Ectodermal cell (in vitro differentiated cells): ENCODE measurements around the gene HSD17B4.
"Not testable (repeated sequence)": the region's sequence is repeated elsewhere in the genome, so short reads cannot be mapped to it uniquely, and the experiment has no call there.

Experiments
- H3K27ac ChIP-seq: 2 replicates; pipeline ENCODE4 v1.7.0; 2013; ENCODE audit warnings: mild to moderate bottlenecking, low read depth, low read length; ENCODE audit not compliant: insufficient read depth, poor library complexity, severe bottlenecking
- H3K27me3 ChIP-seq: 2 replicates; pipeline ENCODE4 v1.7.0; 2013; ENCODE audit warnings: mild to moderate bottlenecking, low read length; ENCODE audit not compliant: insufficient read depth, control insufficient read depth, poor library complexity, severe bottlenecking
- H3K36me3 ChIP-seq: one replicate; pipeline ENCODE4 v1.7.0; 2013; ENCODE audit warnings: low read length; ENCODE audit not compliant: control insufficient read depth, insufficient read depth
- H3K4me1 ChIP-seq: one replicate; pipeline ENCODE4 v1.7.0; 2013; ENCODE audit warnings: low read length; ENCODE audit not compliant: control insufficient read depth, insufficient read depth
- H3K4me3 ChIP-seq: 2 replicates; pipeline ENCODE4 v1.7.0; 2013; ENCODE audit warnings: low read depth, low read length, control low read depth; ENCODE audit not compliant: insufficient read depth
- H3K9me3 ChIP-seq: 2 replicates; pipeline ENCODE4 v1.7.0; 2013; ENCODE audit warnings: mild to moderate bottlenecking, low read length, moderate library complexity; ENCODE audit not compliant: control insufficient read depth
- WGBS, 2 experiments: methylation state at CpG; one replicate each; pipeline ENCODE4 v1.1.7; 2013; ENCODE audit warnings: missing lambda C conversion rate in 2 of 2; 5-methylcytosine and 5-hydroxymethylcytosine counted together

HSD17B4 gene

DNA sequence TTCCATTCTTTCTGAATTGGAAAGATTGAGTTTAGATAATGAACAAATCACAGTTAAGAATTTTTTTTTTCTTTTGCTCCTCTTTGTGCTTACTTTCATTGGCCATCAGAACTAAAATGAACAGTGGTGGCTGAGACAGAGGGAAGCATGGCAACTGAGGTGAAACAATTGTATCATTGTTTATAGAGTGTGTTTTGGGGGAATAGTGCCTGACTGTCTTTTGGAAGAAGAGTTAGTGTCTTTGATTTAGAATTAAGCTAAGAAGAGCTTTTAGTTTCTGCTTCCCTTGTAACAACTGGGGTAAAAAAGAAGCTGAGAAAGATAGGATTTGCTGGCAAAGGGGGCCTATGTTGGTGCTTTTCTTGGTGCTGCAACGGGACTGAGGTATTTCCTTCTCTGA lies 24.0 kb downstream of the HSD17B4 start:
- Histone ChIP-seq H3K9me3 (no peaks in the 10 kb centered on the region), H3K27ac (peak overlapping the region; percentile 83), H3K4me3 (no peak overlapping the region), H3K4me1 (peaks cover 9% of the 10 kb centered on the region), H3K27me3 (no peaks in the 10 kb centered on the region), H3K36me3 (peaks cover 6% of the 10 kb centered on the region)
- 17 to 50% methylated on average over 1 of the region's 1 CpG for WGBS, 2 experiments

- Histone ChIP-seq H3K27ac (no peak overlapping the region), H3K27me3 (no peaks in the 10 kb centered on the region), H3K4me3 (no peak overlapping the region), H3K9me3 (no peaks in the 10 kb centered on the region), H3K36me3 (peaks cover 11% of the 10 kb centered on the region), H3K4me1 (peaks cover 9% of the 10 kb centered on the region)
- 92 to 98% methylated on average over 2 of the region's 3 CpGs for WGBS, 2 experiments
Observed at GRCh38 chr5:119478781-119479180, 26.5 kb downstream of the HSD17B4 start.

DNA sequence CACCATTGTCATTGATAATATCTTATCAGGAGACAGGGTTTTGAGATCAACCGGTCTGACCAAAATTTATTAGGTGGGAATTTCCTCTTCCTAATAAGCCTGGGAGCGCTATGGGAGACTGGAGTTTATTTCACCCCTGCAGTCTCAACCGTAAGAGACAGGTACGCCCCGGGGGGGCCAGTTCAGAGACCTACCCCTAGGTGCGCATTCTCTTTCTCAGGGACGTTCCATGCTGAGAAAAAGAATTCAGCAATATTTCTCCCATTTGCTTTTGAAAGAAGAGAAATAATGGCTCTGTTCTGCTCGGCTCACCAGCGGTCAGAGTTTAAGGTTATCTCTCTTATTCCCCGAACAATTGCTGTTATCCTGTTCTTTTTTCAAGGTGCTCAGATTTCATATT lies 28.3 kb downstream of the HSD17B4 start:
- not testable (repeated sequence) for H3K4me1 ChIP-seq, H3K27ac ChIP-seq, H3K27me3 ChIP-seq, H3K9me3 ChIP-seq, H3K4me3 ChIP-seq
- H3K36me3 ChIP-seq: peaks cover 11% of the 10 kb centered on the region
- WGBS, 2 experiments: 44 to 50% methylated on average over 10 of the region's 10 CpGs

GRCh38 chr5:119483155-119483554 lies 30.9 kb downstream of the HSD17B4 start:
- Histone ChIP-seq H3K9me3 (no peaks in the 10 kb centered on the region), H3K27ac (no peak overlapping the region), H3K36me3 (peaks cover 8% of the 10 kb centered on the region), H3K4me3 (no peak overlapping the region), H3K4me1 (no peaks in the 10 kb centered on the region), H3K27me3 (no peaks in the 10 kb centered on the region)
- 85 to 96% methylated on average over 1 of the region's 1 CpG for WGBS, 2 experiments

DNA sequence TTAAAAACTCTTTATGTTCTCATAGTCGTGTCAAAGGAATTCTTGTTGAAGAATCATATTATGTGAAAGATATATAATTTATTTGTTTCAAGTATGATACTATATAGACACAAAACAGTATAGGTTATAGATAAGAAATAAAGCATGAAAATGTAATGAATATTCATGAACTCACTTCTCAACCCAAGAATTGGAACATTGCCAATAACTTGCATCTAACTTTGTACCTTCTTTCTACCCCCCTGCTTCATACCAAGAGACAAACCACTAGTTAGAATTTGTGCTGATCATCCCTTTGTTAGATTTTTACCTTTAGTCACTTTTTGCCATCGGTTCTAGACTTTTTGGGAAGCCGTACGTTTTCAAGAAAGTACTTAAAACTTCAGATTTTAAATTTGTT lies 32.6 kb downstream of the HSD17B4 start:
- Histone ChIP-seq H3K4me3 (no peak overlapping the region), H3K36me3 (peaks cover 5% of the 10 kb centered on the region), H3K9me3 (no peaks in the 10 kb centered on the region), H3K4me1 (no peaks in the 10 kb centered on the region), H3K27me3 (no peaks in the 10 kb centered on the region), H3K27ac (no peak overlapping the region)
- WGBS, 2 experiments: 95 to 100% methylated on average over 3 of the region's 4 CpGs

DNA sequence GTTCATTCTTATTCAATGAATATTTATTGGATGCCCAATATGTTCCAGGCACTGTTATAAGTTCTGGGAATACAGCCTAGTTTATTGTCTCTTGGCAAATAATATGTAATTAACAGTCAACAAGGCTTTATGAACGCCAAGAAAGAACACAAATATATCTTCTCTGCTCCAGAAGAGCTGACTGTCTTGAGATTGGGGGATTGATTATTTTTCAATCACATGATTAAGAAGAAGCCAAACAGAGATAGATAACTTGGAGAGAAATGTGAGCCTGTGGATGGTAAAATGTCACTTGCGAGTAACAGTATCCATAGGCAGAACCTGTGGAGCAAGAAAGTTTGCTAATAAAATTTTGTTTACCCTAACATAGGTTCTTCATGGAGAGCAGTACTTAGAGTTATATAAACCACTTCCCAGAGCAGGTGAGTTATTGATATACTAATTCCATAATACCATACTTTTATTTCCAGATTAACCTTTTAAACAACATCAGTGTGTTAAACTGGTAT lies 49.4 kb downstream of the HSD17B4 start:
- H3K27me3 ChIP-seq: no peaks in the 10 kb centered on the region
- peaks cover 6% of the 10 kb centered on the region for H3K9me3 ChIP-seq
- H3K27ac ChIP-seq: no peak overlapping the region
- H3K36me3 ChIP-seq: peaks cover 13% of the 10 kb centered on the region
- H3K4me3 ChIP-seq: no peak overlapping the region
- 93 to 100% methylated on average over 1 to 2 of the region's 2 CpGs for WGBS, 2 experiments
- H3K4me1 ChIP-seq: no peaks in the 10 kb centered on the region

- WGBS, 2 experiments: 81 to 87% methylated on average over 4 of the region's 4 CpGs
- H3K27me3 ChIP-seq, H3K9me3 ChIP-seq, H3K4me1 ChIP-seq, H3K36me3 ChIP-seq, H3K4me3 ChIP-seq, H3K27ac ChIP-seq: not testable (repeated sequence)
Observed at GRCh38 chr5:119503939-119504338, 51.6 kb downstream of the HSD17B4 start.

DNA sequence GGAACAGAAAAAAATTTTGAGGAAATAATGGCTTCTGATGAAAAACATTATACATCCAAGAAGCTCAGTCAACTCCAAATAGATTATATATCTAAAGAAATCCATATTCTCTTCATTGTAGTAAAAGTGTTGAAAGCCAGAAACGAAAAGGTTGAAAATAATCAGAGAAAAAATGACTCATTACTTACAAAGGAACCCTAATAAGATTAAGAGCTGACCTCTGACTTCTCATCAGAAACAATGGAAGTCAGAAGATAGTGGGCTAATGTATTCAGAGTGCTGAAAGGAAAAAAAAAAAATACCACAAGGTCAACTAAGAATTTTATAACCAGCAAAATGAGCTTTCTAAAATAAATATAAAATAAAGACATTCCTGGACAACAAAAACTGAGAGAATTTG lies 60.0 kb downstream of the HSD17B4 start:
- no peaks in the 10 kb centered on the region for H3K4me1 ChIP-seq
- H3K9me3 ChIP-seq: no peaks in the 10 kb centered on the region
- WGBS, 2 experiments: no CpG with 5 or more reads among the region's 1 CpG
- H3K36me3 ChIP-seq: peaks cover 28% of the 10 kb centered on the region
- no peak overlapping the region for H3K4me3 ChIP-seq
- no peaks in the 10 kb centered on the region for H3K27me3 ChIP-seq
- no peak overlapping the region for H3K27ac ChIP-seq

DNA sequence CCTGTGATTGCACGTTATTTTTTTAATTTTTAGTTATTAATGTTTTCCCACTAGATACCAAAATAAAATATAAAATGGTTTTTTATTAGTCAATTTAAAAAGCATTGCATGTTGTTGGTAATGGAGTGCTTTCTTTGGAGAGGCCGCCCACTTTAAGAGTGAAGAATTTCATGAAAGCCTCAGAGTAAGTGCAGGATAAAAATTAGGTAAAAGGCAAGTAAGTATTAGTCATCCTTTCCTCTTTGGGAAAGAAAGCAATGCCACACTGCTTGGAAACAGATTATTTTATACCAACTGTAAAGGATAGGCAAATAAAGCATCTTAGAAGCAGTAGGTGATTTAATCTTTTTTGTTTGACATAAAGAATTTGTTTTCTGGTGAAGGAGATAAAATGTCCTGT lies 62.9 kb downstream of the HSD17B4 start:
- WGBS, 2 experiments: 91 to 95% methylated on average over 1 of the region's 2 CpGs
- Histone ChIP-seq H3K4me3 (no peak overlapping the region), H3K9me3 (no peaks in the 10 kb centered on the region), H3K27ac (no peak overlapping the region), H3K4me1 (no peaks in the 10 kb centered on the region), H3K36me3 (peaks cover 20% of the 10 kb centered on the region), H3K27me3 (no peaks in the 10 kb centered on the region)

GRCh38 chr5:119517115-119517514 lies 64.8 kb downstream of the HSD17B4 start:
- H3K4me3 ChIP-seq, H3K9me3 ChIP-seq, H3K27ac ChIP-seq, H3K4me1 ChIP-seq, H3K27me3 ChIP-seq, H3K36me3 ChIP-seq: not testable (repeated sequence)
- WGBS, 2 experiments: 93 to 94% methylated on average over 30 of the region's 30 CpGs

GRCh38 chr5:119521232-119521631 lies 68.9 kb downstream of the HSD17B4 start:
- H3K27me3 ChIP-seq: no peaks in the 10 kb centered on the region
- WGBS, 2 experiments: 100% methylated on average over 1 of the region's 1 CpG; no CpG with 5 or more reads in 1 of the 2 experiments
- H3K4me3 ChIP-seq: no peak overlapping the region
- H3K9me3 ChIP-seq: no peaks in the 10 kb centered on the region
- no peaks in the 10 kb centered on the region for H3K36me3 ChIP-seq
- no peaks in the 10 kb centered on the region for H3K4me1 ChIP-seq
- H3K27ac ChIP-seq: no peak overlapping the region
